ENCODE results near the gene ZNF547.
"Not testable (repeated sequence)": the region's sequence is repeated elsewhere in the genome, so short reads cannot be mapped to it uniquely, and the experiment has no call there.

ZNF547 gene

GRCh38 chr19:57362997-57363687 is at the start of gene ZNF547, which contains the start of gene TRAPPC2B:
Gene ZNF547, plus strand, starts transcription at chr19:57363551. Its CDS starts 5,005 bp downstream, at chr19:57368556.
Gene TRAPPC2B, plus strand, starts transcription at chr19:57363551. Its CDS starts 1,283 bp downstream, at chr19:57364834.
- peak; percentile 98 for DNase-seq

GRCh38 chr19:57314146-57314545 is 49.2 kb upstream of the ZNF547 start:
- no peak for DNase-seq

GRCh38 chr19:57317503-57317902 is 45.8 kb upstream of the ZNF547 start:
- DNase-seq, result no peak

GRCh38 chr19:57319869-57320179 is 43.5 kb upstream of the ZNF547 start:
- DNase-seq, result no peak

- DNase-seq, result peak; percentile 88
Measured at GRCh38 chr19:57320180-57321084, 42.9 kb upstream of the ZNF547 start, which contains the start of gene ZNF543. Gene ZNF543, plus strand, starts transcription at chr19:57320472. Its CDS starts 382 bp downstream, at chr19:57320854.

- DNase-seq, result no peak
Measured at GRCh38 chr19:57321116-57321515, 42.2 kb upstream of the ZNF547 start.

- no peak for DNase-seq
Measured at GRCh38 chr19:57321751-57322150, 41.6 kb upstream of the ZNF547 start.

- DNase-seq, result no peak
Measured at GRCh38 chr19:57324992-57325391, 38.4 kb upstream of the ZNF547 start.

- no peak for DNase-seq
Measured at GRCh38 chr19:57327993-57328392, 35.4 kb upstream of the ZNF547 start.

GRCh38 chr19:57334191-57334590 is 29.2 kb upstream of the ZNF547 start:
- no peak for DNase-seq

GRCh38 chr19:57338877-57339276 is 24.5 kb upstream of the ZNF547 start:
- no peak for DNase-seq

- DNase-seq, result no peak
Measured at GRCh38 chr19:57342582-57342981, 20.8 kb upstream of the ZNF547 start.

GRCh38 chr19:57348136-57348535 is 15.2 kb upstream of the ZNF547 start:
- DNase-seq, result no peak

- peak; percentile 72 for DNase-seq
Measured at GRCh38 chr19:57350877-57351805, 12.2 kb upstream of the ZNF547 start, which contains the start of gene ZNF304. Gene ZNF304, plus strand, starts transcription at chr19:57351271. Its CDS starts 394 bp downstream, at chr19:57351665.

GRCh38 chr19:57351867-57352266 is 11.5 kb upstream of the ZNF547 start:
- no peak for DNase-seq

GRCh38 chr19:57355916-57356315 is 7.4 kb upstream of the ZNF547 start:
- no peak for DNase-seq

GRCh38 chr19:57357406-57357805 is 5.9 kb upstream of the ZNF547 start:
- DNase-seq, result no peak

- no peak for DNase-seq
Measured at GRCh38 chr19:57359300-57359699, 4.1 kb upstream of the ZNF547 start.

GRCh38 chr19:57362419-57362818 is 932 bp upstream of the ZNF547 start:
- no peak for DNase-seq

- DNase-seq, result no peak
Measured at GRCh38 chr19:57363688-57364181, 384 bp downstream of the ZNF547 start.

GRCh38 chr19:57366776-57367175 is 3.4 kb downstream of the ZNF547 start:
- no peak for DNase-seq

GRCh38 chr19:57374179-57374578 is 10.8 kb downstream of the ZNF547 start:
- DNase-seq, result no peak

- not testable (repeated sequence) for DNase-seq
Measured at GRCh38 chr19:57374647-57375046, 11.3 kb downstream of the ZNF547 start.

Measured in activated effector memory CD4-positive, alpha-beta T cell treated with Interleukin-2 at 50 U/mL for 16 hours (primary cell).